HCT116 (cell line): ENCODE results near the gene ACR. TPM values are rescaled to one million over a fixed set of nuclear protein-coding genes. Genes with fewer than 3 reads are reported as not detected.

Experiments used
- ATAC-seq: fragments of 200-7000 bp; cut with Tn5 transposase; 2 replicates; pipeline ENCODE4 v1.9.1; 2020; ENCODE audit warnings: mild to moderate bottlenecking, moderate library complexity
- BruUV-seq: library from RNA; stranded (reverse); fragments of 400-500 nt; replicated peaks from 2 replicates; lab custom pipeline; 2021; lab: Mats Ljungman, UMichigan
- CTCF ChIA-PET: fragments of 300-600 bp; sonication (Branson Sonifier 250); formaldehyde crosslinking; loops from one replicate; lab custom pipeline; 2021; ENCODE audit warnings: antibody characterized with exemption; lab: Charles Lee
- POLR2A ChIA-PET: fragments of 300-600, 350-600 bp; sonication (Branson Sonifier 250); formaldehyde crosslinking; loops from one replicate; lab custom pipeline; 2021; ENCODE audit warnings: antibody characterized with exemption; lab: Charles Lee
- RAD21 ChIA-PET, 2 experiments: fragments of 300-600 bp; sonication (Branson Sonifier 250); formaldehyde crosslinking; loops; one replicate each; lab custom pipeline; 2023; ENCODE audit warnings: low total read pairs in 2 of 2; ENCODE audit not compliant: uncharacterized antibody in 2 of 2, unreplicated experiment in 2 of 2, low non-redundant PET in 1 of 2; lab: Charles Lee
- DNase-seq: peaks from one replicate; pipeline ENCODE4 v3.0.0-alpha.2; 2010; ENCODE audit warnings: low read depth, low spot score
- H2AFZ ChIP-seq: fragments of 200-600 bp; shearing (Covaris generic), sonication (generic); 2 replicates; pipeline ENCODE4 v1.6.1; 2017; ENCODE audit warnings: low read depth, mixed run types, mixed read lengths, antibody characterized with exemption, low read length; ENCODE audit not compliant: poor library complexity, severe bottlenecking
- H3K27ac ChIP-seq: 2 replicates; pipeline ENCODE4 v1.5.1; 2012; ENCODE audit warnings: low read depth, low read length
- H3K27me3 ChIP-seq: fragments of 200-600 bp; sonication (generic); 2 replicates; pipeline ENCODE4 v1.6.1; 2016; ENCODE audit warnings: mixed run types, low read length, mixed read lengths; ENCODE audit not compliant: insufficient read depth
- H3K36me3 ChIP-seq, 2 experiments: fragments of 200-500 bp in 1 of 2; fragments of 200-600 bp in 1 of 2; sonication (Bioruptor generic) in 1 of 2; sonication (generic) in 1 of 2; 2 replicates each; pipeline versions ENCODE4 v1.5.1 to v1.6.1; 2014 to 2016; ENCODE audit warnings: low read length in 2 of 2, inconsistent platforms in 1 of 2, mixed read lengths in 1 of 2, mixed run types in 1 of 2; ENCODE audit not compliant: insufficient read depth in 2 of 2, control insufficient read depth in 1 of 2
- H3K4me1 ChIP-seq, 2 experiments: fragments of 200-600 bp in 1 of 2; sonication (generic) in 1 of 2; 2 replicates each; pipeline versions ENCODE4 v1.5.1 to v1.6.1; 2012 to 2017; ENCODE audit warnings: low read length in 2 of 2, inconsistent platforms in 1 of 2, mild to moderate bottlenecking in 1 of 2, mixed read lengths in 1 of 2, mixed run types in 1 of 2, moderate library complexity in 1 of 2; ENCODE audit not compliant: insufficient read depth in 2 of 2, control insufficient read depth in 1 of 2
- H3K4me2 ChIP-seq: fragments of 200-600 bp; sonication (generic); 2 replicates; pipeline ENCODE4 v1.6.1; 2017; ENCODE audit warnings: mixed run types, low read length, mixed read lengths
- H3K4me3 ChIP-seq, 2 experiments: fragments of 200-600 bp in 1 of 2; sonication (generic) in 1 of 2; replicated peaks in 1 of 2; 2 replicates each; pipeline ENCODE4 v1.5.1; 2011 to 2016; ENCODE audit warnings: low read length in 2 of 2, control low read depth in 1 of 2, low read depth in 1 of 2, mild to moderate bottlenecking in 1 of 2, mixed read lengths in 1 of 2, mixed run types in 1 of 2
- H3K79me2 ChIP-seq: fragments of 200-600 bp; sonication (generic); 2 replicates; pipeline ENCODE4 v1.6.1; 2017; ENCODE audit warnings: mild to moderate bottlenecking, mixed run types, low read length, moderate library complexity, mixed read lengths; ENCODE audit not compliant: insufficient read depth
- H3K9ac ChIP-seq: fragments of 200-600 bp; sonication (generic); 2 replicates; pipeline ENCODE4 v1.6.1; 2016; ENCODE audit warnings: low read length, mixed read lengths
- H3K9me2 ChIP-seq: fragments of 200-600 bp; sonication (generic), shearing (Covaris generic); 2 replicates; pipeline ENCODE4 v1.6.1; 2017; ENCODE audit warnings: mixed run types, mild to moderate bottlenecking, moderate library complexity; ENCODE audit not compliant: insufficient read depth
- H3K9me3 ChIP-seq, 2 experiments: fragments of 200-500 bp in 1 of 2; fragments of 200-600 bp in 1 of 2; sonication (Bioruptor generic) in 1 of 2; sonication (generic) in 1 of 2; 2 replicates each; pipeline ENCODE4 v1.6.1; 2014 to 2017; ENCODE audit warnings: low read length in 2 of 2, mixed read lengths in 2 of 2, inconsistent platforms in 1 of 2, low read depth in 1 of 2, mild to moderate bottlenecking in 1 of 2, mixed run types in 1 of 2, moderate library complexity in 1 of 2; ENCODE audit not compliant: control insufficient read depth in 1 of 2, insufficient read depth in 1 of 2
- H4K20me1 ChIP-seq: fragments of 200-600 bp; sonication (generic), shearing (Covaris generic); 2 replicates; pipeline ENCODE4 v1.6.1; 2017; ENCODE audit warnings: mixed run types, mild to moderate bottlenecking, moderate library complexity; ENCODE audit not compliant: insufficient read depth
- ATF3 ChIP-seq: IDR thresholded peaks from 2 replicates; pipeline ENCODE4 v1.6.1; 2012
- CBX3 ChIP-seq: IDR thresholded peaks from 2 replicates; pipeline ENCODE4 v1.6.1; 2012; ENCODE audit warnings: low read depth
- CEBPB ChIP-seq: IDR thresholded peaks from 2 replicates; pipeline ENCODE4 v1.6.1; 2012; ENCODE audit warnings: low read depth
- CTCF ChIP-seq, 3 experiments: fragments of 200-600 bp in 1 of 3; sonication (generic) in 1 of 3; IDR thresholded peaks in 2 of 3; conservative IDR thresholded peaks in 1 of 3; 2 replicates each; pipeline ENCODE4 v1.5.1; 2012 to 2017; ENCODE audit warnings: low read depth in 2 of 3, low read length in 2 of 3, antibody characterized with exemption in 1 of 3, borderline replicate concordance in 1 of 3, control low read depth in 1 of 3, mild to moderate bottlenecking in 1 of 3, mixed read lengths in 1 of 3, mixed run types in 1 of 3, moderate library complexity in 1 of 3; ENCODE audit not compliant: insufficient read depth in 1 of 3
- EGR1 ChIP-seq: IDR thresholded peaks from 2 replicates; pipeline ENCODE4 v1.6.1; 2012; ENCODE audit warnings: low read depth
- ELF1 ChIP-seq: IDR thresholded peaks from 2 replicates; pipeline ENCODE4 v1.6.1; 2012; ENCODE audit warnings: low read depth, borderline replicate concordance
- EZH2phosphoT487 ChIP-seq: fragments of 200-600 bp; IDR thresholded peaks from 2 replicates; pipeline ENCODE4 v1.6.1; 2018; ENCODE audit warnings: antibody characterized with exemption, borderline replicate concordance
- FOSL1 ChIP-seq: IDR thresholded peaks from 2 replicates; pipeline ENCODE4 v1.6.1; 2012; ENCODE audit warnings: low read depth
- MAX ChIP-seq: IDR thresholded peaks from 2 replicates; pipeline ENCODE4 v1.6.1; 2012
- POLR2AphosphoS5 ChIP-seq: IDR thresholded peaks from 2 replicates; pipeline ENCODE4 v1.6.1; 2011; ENCODE audit warnings: mild to moderate bottlenecking, low read depth, low read length, moderate library complexity
- SIN3A ChIP-seq: IDR thresholded peaks from 2 replicates; pipeline ENCODE4 v1.6.1; 2012; ENCODE audit warnings: low read depth
- SP1 ChIP-seq: IDR thresholded peaks from 2 replicates; pipeline ENCODE4 v1.6.1; 2012; ENCODE audit warnings: low read depth
- TCF7L2 ChIP-seq: IDR thresholded peaks from 2 replicates; pipeline ENCODE4 v1.7.0; 2011; ENCODE audit warnings: borderline replicate concordance, inconsistent platforms; ENCODE audit not compliant: insufficient read depth, insufficient read length; ENCODE audit errors: extremely low read depth
- ZNF274 ChIP-seq: fragments of 200-500 bp; sonication (Bioruptor generic); IDR thresholded peaks from 2 replicates; pipeline ENCODE4 v1.6.1; 2014; ENCODE audit warnings: mild to moderate bottlenecking, low read depth, low read length, inconsistent platforms
- intact Hi-C: fragments of 100-400 bp; cut with micrococcal nuclease; formaldehyde crosslinking; loops from 2 replicates; pipeline ENCODE4 v1.10.0; 2022
- total RNA-seq: library from RNA; stranded (reverse); gene quantifications from one replicate; pipeline ENCODE4 v1.2.1, GENCODE V29; 2021; ENCODE audit not compliant: unreplicated experiment
- TF ChIP-seq, protein P1 (sequence below): IDR thresholded peaks from 2 replicates; pipeline ENCODE4 v1.6.1; 2011; ENCODE audit warnings: mild to moderate bottlenecking, low read length, moderate library complexity; ENCODE audit not compliant: insufficient replicate concordance; ENCODE audit errors: extremely low read depth
- TF ChIP-seq, protein P2 (sequence below): IDR thresholded peaks from 2 replicates; pipeline ENCODE4 v1.6.1; 2012; ENCODE audit warnings: low read depth

The ACR gene
- total RNA-seq, 1 experiment from 2014 or later = 1.5 TPM

GRCh38 chr22:50693462-50693861 lies 44.5 kb upstream of the ACR start:
- no peak overlapping the region for H3K4me3 ChIP-seq
- H3K9ac ChIP-seq = no peak overlapping the region
- no peak overlapping the region for H3K27ac ChIP-seq
- no peak for DNase-seq
- H3K4me1 ChIP-seq = peaks cover 2 to 10% of the 10 kb centered on the region in 2 experiments; a peak in 1 of 4 replicates
- no peaks in the 10 kb centered on the region for H3K36me3 ChIP-seq
- no peak overlapping the region for H2AFZ ChIP-seq
- no peaks in the 10 kb centered on the region for H3K9me3 ChIP-seq
- intact Hi-C loops = no loop called here
- peaks cover 6% of the 10 kb centered on the region; the same call in 1 of the 2 replicates for H3K79me2 ChIP-seq
- no peak for TF ChIP-seq SIN3A
- TF ChIP-seq CEBPB = no peak
- TF ChIP-seq TCF7L2 = no peak
- no peak for TF ChIP-seq CBX3
- no peak for TF ChIP-seq ZNF274
- TF ChIP-seq, protein P1, sequence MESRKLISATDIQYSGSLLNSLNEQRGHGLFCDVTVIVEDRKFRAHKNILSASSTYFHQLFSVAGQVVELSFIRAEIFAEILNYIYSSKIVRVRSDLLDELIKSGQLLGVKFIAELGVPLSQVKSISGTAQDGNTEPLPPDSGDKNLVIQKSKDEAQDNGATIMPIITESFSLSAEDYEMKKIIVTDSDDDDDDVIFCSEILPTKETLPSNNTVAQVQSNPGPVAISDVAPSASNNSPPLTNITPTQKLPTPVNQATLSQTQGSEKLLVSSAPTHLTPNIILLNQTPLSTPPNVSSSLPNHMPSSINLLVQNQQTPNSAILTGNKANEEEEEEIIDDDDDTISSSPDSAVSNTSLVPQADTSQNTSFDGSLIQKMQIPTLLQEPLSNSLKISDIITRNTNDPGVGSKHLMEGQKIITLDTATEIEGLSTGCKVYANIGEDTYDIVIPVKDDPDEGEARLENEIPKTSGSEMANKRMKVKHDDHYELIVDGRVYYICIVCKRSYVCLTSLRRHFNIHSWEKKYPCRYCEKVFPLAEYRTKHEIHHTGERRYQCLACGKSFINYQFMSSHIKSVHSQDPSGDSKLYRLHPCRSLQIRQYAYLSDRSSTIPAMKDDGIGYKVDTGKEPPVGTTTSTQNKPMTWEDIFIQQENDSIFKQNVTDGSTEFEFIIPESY = no peak
- no peak for TF ChIP-seq ATF3
- no peak for TF ChIP-seq ELF1
- no peak for TF ChIP-seq EZH2phosphoT487
- no peak for TF ChIP-seq SP1
- TF ChIP-seq CTCF (IDR thresholded peaks at IDR 0.05 in 2 of 3, conservative IDR thresholded peaks at IDR 0.05 in 1 of 3; ENCODE audit: borderline replicate concordance in 1 of 3, insufficient read depth in 1 of 3, low read depth in 2 of 3, low read length in 2 of 3) = no peak
- TF ChIP-seq POLR2AphosphoS5 = no peak
- TF ChIP-seq, protein P2, sequence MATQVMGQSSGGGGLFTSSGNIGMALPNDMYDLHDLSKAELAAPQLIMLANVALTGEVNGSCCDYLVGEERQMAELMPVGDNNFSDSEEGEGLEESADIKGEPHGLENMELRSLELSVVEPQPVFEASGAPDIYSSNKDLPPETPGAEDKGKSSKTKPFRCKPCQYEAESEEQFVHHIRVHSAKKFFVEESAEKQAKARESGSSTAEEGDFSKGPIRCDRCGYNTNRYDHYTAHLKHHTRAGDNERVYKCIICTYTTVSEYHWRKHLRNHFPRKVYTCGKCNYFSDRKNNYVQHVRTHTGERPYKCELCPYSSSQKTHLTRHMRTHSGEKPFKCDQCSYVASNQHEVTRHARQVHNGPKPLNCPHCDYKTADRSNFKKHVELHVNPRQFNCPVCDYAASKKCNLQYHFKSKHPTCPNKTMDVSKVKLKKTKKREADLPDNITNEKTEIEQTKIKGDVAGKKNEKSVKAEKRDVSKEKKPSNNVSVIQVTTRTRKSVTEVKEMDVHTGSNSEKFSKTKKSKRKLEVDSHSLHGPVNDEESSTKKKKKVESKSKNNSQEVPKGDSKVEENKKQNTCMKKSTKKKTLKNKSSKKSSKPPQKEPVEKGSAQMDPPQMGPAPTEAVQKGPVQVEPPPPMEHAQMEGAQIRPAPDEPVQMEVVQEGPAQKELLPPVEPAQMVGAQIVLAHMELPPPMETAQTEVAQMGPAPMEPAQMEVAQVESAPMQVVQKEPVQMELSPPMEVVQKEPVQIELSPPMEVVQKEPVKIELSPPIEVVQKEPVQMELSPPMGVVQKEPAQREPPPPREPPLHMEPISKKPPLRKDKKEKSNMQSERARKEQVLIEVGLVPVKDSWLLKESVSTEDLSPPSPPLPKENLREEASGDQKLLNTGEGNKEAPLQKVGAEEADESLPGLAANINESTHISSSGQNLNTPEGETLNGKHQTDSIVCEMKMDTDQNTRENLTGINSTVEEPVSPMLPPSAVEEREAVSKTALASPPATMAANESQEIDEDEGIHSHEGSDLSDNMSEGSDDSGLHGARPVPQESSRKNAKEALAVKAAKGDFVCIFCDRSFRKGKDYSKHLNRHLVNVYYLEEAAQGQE = no peak
- no peak for TF ChIP-seq MAX
- TF ChIP-seq FOSL1 = no peak
- no peak for TF ChIP-seq EGR1
- TF ChIP-seq, all 23 proteins: peak for 0
- ATAC-seq = no peak
- Histone ChIP-seq H4K20me1 (no peaks in the 10 kb centered on the region), H3K9me2 (no peaks in the 10 kb centered on the region), H3K27me3 (no peaks in the 10 kb centered on the region), H3K4me2 (no peak overlapping the region)
- ChIA-PET RAD21 (no interaction called here), POLR2A (no interaction called here), CTCF (interaction anchor here (1.0 kb wide), 1 partner anchor 67 kb away, joined by 3 read pairs; no protein-coding TSS in a partner anchor)
- BruUV-seq = no TSS peak
